Activated CD4-positive, CD25-positive, alpha-beta regulatory T cell (primary cell): ENCODE measurements around the gene GTF2E1.

Experiments used
- DNase-seq, 4 experiments: peaks; one replicate each; lab custom pipeline; 2025; lab: John Stamatoyannopoulos, UW

Gene GTF2E1

GRCh38 chr3:120800625-120801024 lies 58.1 kb downstream of the GTF2E1 start:
- DNase-seq: no peak

- no peak for DNase-seq
Measured at GRCh38 chr3:120801484-120801883, 58.9 kb downstream of the GTF2E1 start.

DNA sequence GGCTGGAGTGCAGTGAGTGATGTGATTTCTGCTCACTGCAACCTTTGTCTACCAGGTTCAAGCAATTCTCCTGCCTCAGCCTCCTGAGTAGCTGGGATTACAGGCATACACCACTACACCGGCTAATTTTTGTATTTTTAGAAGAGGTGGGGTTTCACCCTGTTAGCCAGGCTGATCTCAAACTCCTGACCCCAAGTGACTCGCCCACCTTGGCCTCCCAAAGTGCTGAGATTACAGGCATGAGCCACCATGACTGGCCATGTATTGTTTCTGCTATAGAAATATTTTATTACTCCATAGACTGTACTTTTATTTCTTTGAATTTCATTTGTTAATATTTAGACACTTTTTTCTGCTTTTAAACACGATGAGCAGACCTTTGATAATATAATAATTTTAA lies 60.4 kb downstream of the GTF2E1 start:
- no peak for DNase-seq

- no peak for DNase-seq
Measured at GRCh38 chr3:120816728-120817127, 74.2 kb downstream of the GTF2E1 start.

GRCh38 chr3:120820748-120821147 lies 78.2 kb downstream of the GTF2E1 start:
- no peak for DNase-seq

DNA sequence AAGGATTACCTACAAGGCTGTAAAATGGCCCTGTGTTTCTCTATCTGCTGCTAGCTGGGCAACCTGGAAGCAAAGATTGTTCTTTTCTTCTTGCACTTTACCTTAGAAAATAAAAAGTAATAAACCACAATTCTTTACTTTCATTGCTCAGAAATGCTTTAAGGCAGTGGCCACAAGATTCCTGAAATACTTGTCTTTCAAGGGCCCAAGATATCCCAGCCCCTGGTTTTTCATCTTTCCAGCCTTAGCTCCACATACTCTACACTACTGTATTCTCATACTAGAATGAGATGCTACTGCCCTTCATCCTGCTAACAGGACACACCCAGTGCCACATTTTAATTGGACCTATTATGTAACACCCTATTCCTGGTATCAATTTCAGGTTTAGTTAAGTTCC lies 78.9 kb downstream of the GTF2E1 start:
- DNase-seq: no peak

DNA sequence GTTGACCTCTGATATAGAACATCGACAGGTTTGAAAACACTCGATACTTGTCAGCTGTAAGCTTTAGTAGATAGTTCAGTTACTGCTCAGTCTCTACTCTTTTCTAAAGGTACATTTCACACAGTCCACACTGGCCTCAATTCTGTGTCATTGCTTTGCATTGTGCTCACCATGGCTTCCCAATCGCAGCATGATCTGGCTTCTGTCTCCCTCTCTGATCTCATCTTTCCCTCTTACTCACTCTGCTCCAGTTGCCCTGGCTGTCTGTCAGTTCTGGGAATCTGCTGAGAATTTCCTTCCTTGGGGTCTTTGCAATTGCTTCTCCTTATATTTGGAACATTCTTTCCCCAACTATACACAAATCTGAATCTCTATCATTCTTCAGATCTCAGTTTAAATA lies 80.6 kb downstream of the GTF2E1 start:
- no peak for DNase-seq

DNA sequence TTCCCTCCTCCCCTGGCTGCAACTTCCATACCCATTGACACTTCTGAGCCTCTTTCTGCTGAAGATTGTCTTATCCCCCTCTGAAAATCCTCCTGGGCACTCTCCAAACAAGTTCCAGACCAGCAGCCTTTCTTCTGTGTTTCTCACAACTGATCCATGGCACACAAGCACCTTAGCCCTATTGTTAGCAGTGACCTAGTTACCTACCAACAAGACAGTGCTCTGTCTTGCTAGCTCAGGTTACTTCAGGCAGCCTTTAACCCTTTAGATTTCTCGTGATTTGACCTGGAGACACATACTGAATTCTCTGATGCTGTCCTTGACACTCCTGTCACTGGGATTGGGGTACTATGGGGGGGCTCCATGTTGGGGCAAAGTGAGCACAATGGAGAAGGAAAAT lies 82.1 kb downstream of the GTF2E1 start:
- no peak for DNase-seq

DNA sequence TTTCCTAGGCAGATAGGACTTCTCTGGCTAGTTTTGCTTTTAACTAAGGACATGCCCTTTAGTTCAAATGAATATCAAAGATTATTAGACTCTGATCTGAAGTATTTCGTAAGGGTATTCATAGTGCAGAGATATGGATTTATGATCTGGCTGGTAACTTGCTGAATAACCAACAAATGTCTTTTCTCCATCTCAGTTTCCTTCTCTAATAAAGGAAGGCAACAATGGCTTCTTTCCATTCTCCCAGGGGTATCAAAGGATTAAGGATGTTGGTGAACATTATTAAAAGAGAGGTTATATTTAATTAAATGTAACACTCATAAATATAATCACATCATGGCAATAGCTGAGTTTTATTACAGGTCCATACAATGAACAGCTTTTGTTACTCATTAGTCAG lies 86.3 kb downstream of the GTF2E1 start:
- no peak for DNase-seq

- no peak for DNase-seq
Measured at GRCh38 chr3:120831066-120831465, 88.5 kb downstream of the GTF2E1 start.
